HG03439 (cell line): ENCODE results near the gene RAPGEF6.
"Not testable (repeated sequence)": the region's sequence is repeated elsewhere in the genome, so short reads cannot be mapped to it uniquely, and the experiment has no call there.

ENCODE experiments used
- ATAC-seq: cut with Tn5 transposase; IDR thresholded peaks from one replicate; pipeline ENCODE4 v1.9.1; 2021; ENCODE audit warnings: mild to moderate bottlenecking, moderate library complexity; ENCODE audit not compliant: unreplicated experiment

Gene RAPGEF6

GRCh38 chr5:131396015-131396414 is 239.0 kb downstream of the RAPGEF6 start:
- peak; percentile 84 for ATAC-seq

GRCh38 chr5:131394128-131394527 is 240.9 kb downstream of the RAPGEF6 start:
- ATAC-seq: peak; percentile 65

GRCh38 chr5:131393498-131393968 is 241.5 kb downstream of the RAPGEF6 start:
- no peak for ATAC-seq

GRCh38 chr5:131392466-131393095 is 242.4 kb downstream of the RAPGEF6 start:
- no peak for ATAC-seq

- ATAC-seq: no peak
Observed at GRCh38 chr5:131389869-131390265, 245.2 kb downstream of the RAPGEF6 start.

- peak; percentile 50 for ATAC-seq
Observed at GRCh38 chr5:131389096-131389868, 245.7 kb downstream of the RAPGEF6 start.

- ATAC-seq: no peak
Observed at GRCh38 chr5:131387255-131387654, 247.8 kb downstream of the RAPGEF6 start.

- no peak for ATAC-seq
Observed at GRCh38 chr5:131386779-131387178, 248.2 kb downstream of the RAPGEF6 start.

GRCh38 chr5:131386124-131386523 is 248.9 kb downstream of the RAPGEF6 start:
- no peak for ATAC-seq

- no peak for ATAC-seq
Observed at GRCh38 chr5:131384616-131385214, 250.3 kb downstream of the RAPGEF6 start.

GRCh38 chr5:131384173-131384572 is 250.9 kb downstream of the RAPGEF6 start:
- no peak for ATAC-seq

GRCh38 chr5:131382407-131383395 is 252.3 kb downstream of the RAPGEF6 start:
- ATAC-seq: peak; percentile 61

GRCh38 chr5:131381777-131382176 is 253.3 kb downstream of the RAPGEF6 start:
- peak; percentile 48 for ATAC-seq

GRCh38 chr5:131381021-131381420 is 254.0 kb downstream of the RAPGEF6 start:
- ATAC-seq: no peak

GRCh38 chr5:131380238-131380637 is 254.8 kb downstream of the RAPGEF6 start:
- ATAC-seq: not testable (repeated sequence)

- peak; percentile 33 for ATAC-seq
Observed at GRCh38 chr5:131379723-131380122, 255.3 kb downstream of the RAPGEF6 start.

- peak; percentile 30 for ATAC-seq
Observed at GRCh38 chr5:131378721-131379541, 256.1 kb downstream of the RAPGEF6 start.

- ATAC-seq: no peak
Observed at GRCh38 chr5:131377785-131378325, 257.2 kb downstream of the RAPGEF6 start.

- ATAC-seq: no peak
Observed at GRCh38 chr5:131377346-131377745, 257.7 kb downstream of the RAPGEF6 start.
